BJ (cell line): ENCODE measurements around the gene HSPBAP1. TPM values are rescaled to one million over a fixed set of nuclear protein-coding genes. Genes with fewer than 3 reads are reported as not detected.

Experiments
- CTCF ChIA-PET: fragments of 350-600 bp; formaldehyde crosslinking; extraction: SDS; loops from one replicate; lab custom pipeline; 2021; ENCODE audit warnings: antibody characterized with exemption, inconsistent platforms; lab: Yijun Ruan, JAX
- POLR2A ChIA-PET: fragments of 300-600 bp; sonication (Branson Sonifier 250); formaldehyde crosslinking; extraction: SDS; loops from one replicate; lab custom pipeline; 2021; ENCODE audit warnings: antibody characterized with exemption; lab: Charles Lee
- DNase-seq: peaks from one replicate; pipeline ENCODE4 v3.0.0-alpha.2; 2011; ENCODE audit warnings: low read depth
- H3K27me3 ChIP-seq: 2 replicates; pipeline ENCODE4 v1.6.0; 2011; ENCODE audit warnings: low read length; ENCODE audit not compliant: control insufficient read depth, insufficient read depth
- H3K36me3 ChIP-seq: 2 replicates; pipeline ENCODE4 v1.5.1; 2011; ENCODE audit warnings: low read length; ENCODE audit not compliant: control insufficient read depth, insufficient read depth
- H3K4me3 ChIP-seq: 2 replicates; pipeline ENCODE4 v1.5.1; 2011; ENCODE audit warnings: low read depth, mild to moderate bottlenecking, control low read depth, low read length
- CTCF ChIP-seq: IDR thresholded peaks from 2 replicates; pipeline ENCODE4 v1.5.1; 2011; ENCODE audit warnings: low read depth, mild to moderate bottlenecking, control low read depth, inconsistent platforms, low read length, moderate library complexity; ENCODE audit not compliant: insufficient read depth
- polyA plus RNA-seq: library from polyadenylated mRNA; depleted of rRNA; stranded (reverse); fragments of >200 nt; gene quantifications from 2 replicates; pipeline ENCODE4 v1.2.3, GENCODE V29; 2011

The HSPBAP1 gene
- polyA plus RNA-seq, 1 experiment: 2.9 TPM

GRCh38 chr3:122785231-122785630, 8.4 kb downstream of the HSPBAP1 start:
- CTCF ChIA-PET: interaction anchor here (0.9 to 2.5 kb wide), 5 partner anchors 9 to 106 kb away, joined by 3 to 7 read pairs (median 4); partner anchors contain the start of gene HSPBAP1
- H3K36me3 ChIP-seq: no peaks in the 10 kb centered on the region
- no peak for TF ChIP-seq CTCF
- POLR2A ChIA-PET: interaction anchor here (0.6 kb wide), 1 partner anchor 1307 kb away, joined by 7 read pairs; no protein-coding TSS in a partner anchor
- H3K4me3 ChIP-seq: no peak overlapping the region
- no peak for DNase-seq
- no peaks in the 10 kb centered on the region for H3K27me3 ChIP-seq

- no peaks in the 10 kb centered on the region for H3K27me3 ChIP-seq
- TF ChIP-seq CTCF: no peak
- no peak overlapping the region for H3K4me3 ChIP-seq
- DNase-seq: no peak
- CTCF ChIA-PET: interaction anchor here (0.9 to 2.5 kb wide), 5 partner anchors 9 to 105 kb away, joined by 3 to 7 read pairs (median 4); partner anchors contain the start of gene HSPBAP1
- POLR2A ChIA-PET: no interaction called here
- no peaks in the 10 kb centered on the region for H3K36me3 ChIP-seq
Observed at GRCh38 chr3:122784436-122784835, 9.2 kb downstream of the HSPBAP1 start.

- CTCF ChIA-PET: no interaction called here
- Histone ChIP-seq H3K4me3 (no peak overlapping the region), H3K27me3 (no peaks in the 10 kb centered on the region), H3K36me3 (no peaks in the 10 kb centered on the region)
- no peak for DNase-seq
- TF ChIP-seq CTCF: no peak
- POLR2A ChIA-PET: no interaction called here
Observed at GRCh38 chr3:122782804-122783203, 10.8 kb downstream of the HSPBAP1 start.

GRCh38 chr3:122777563-122777962, 16.1 kb downstream of the HSPBAP1 start:
- no peak for TF ChIP-seq CTCF
- no peaks in the 10 kb centered on the region for H3K27me3 ChIP-seq
- POLR2A ChIA-PET: no interaction called here
- no peak for DNase-seq
- CTCF ChIA-PET: no interaction called here
- no peaks in the 10 kb centered on the region for H3K36me3 ChIP-seq
- no peak overlapping the region for H3K4me3 ChIP-seq

GRCh38 chr3:122776675-122777468, 16.8 kb downstream of the HSPBAP1 start:
- no peaks in the 10 kb centered on the region for H3K27me3 ChIP-seq
- ChIA-PET POLR2A (no interaction called here), CTCF (interaction anchor here (0.6 to 2.5 kb wide), 2 partner anchors 20 to 22 kb away, joined by 3 to 6 read pairs; no protein-coding TSS in a partner anchor)
- no peak for TF ChIP-seq CTCF
- H3K36me3 ChIP-seq: no peaks in the 10 kb centered on the region
- DNase-seq: no peak
- no peak overlapping the region for H3K4me3 ChIP-seq
